ENCODE results near the gene APBA2. TPM values are rescaled to one million over a fixed set of nuclear protein-coding genes. Genes with fewer than 3 reads are reported as not detected.

The APBA2 gene
- total RNA-seq, 1 donor from 2014 or later = 3.8 TPM

DNA sequence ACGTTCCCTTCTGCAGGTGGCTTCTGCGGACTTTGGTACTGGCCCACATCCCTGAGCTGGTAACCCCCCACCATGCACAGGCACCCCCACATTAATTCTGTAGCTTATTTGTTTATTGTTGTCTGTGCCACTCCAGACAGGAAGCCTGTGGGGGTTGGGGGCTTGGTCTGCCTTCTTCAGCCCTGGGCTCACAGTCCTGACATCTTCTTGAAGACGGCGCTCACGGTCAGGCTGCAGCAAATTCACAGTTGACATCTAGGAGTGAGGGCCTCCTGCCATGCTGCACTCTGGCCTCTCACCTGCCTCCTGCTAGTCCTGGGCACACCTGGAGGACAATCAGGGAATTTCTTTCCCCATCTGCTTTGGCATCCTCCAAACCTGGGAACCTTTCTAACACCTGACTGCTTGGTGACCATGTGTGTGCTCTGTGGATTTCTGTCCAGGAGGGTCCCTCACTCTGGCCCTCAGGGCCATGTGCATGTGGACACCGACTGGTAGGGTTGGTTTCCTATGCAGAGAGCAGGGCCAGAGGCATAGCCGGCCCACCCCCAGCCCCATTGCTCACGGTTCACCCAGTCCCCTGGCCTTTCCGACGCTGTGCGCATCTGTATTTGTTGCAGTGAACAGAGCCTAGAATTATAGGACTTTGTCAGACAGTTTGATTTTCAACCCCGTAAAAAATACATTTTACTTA, 68.8 kb downstream of the APBA2 start:
- Histone ChIP-seq H3K9me3 (no peaks in the 10 kb centered on the region), H3K4me1 (no peaks in the 10 kb centered on the region), H3K4me3 (no peak overlapping the region), H3K36me3 (no peaks in the 10 kb centered on the region), H3K27ac (no peak overlapping the region), H3K27me3 (ENCODE audit: low read depth) (no peaks in the 10 kb centered on the region)
- no peak for TF ChIP-seq CTCF (IDR thresholded peaks at IDR 0.05)
- ATAC-seq (peak in 1 of 2 donors; percentile 22), DNase-seq (no peak)
- intact Hi-C loops (cut with DNase I) = no loop called here

DNA sequence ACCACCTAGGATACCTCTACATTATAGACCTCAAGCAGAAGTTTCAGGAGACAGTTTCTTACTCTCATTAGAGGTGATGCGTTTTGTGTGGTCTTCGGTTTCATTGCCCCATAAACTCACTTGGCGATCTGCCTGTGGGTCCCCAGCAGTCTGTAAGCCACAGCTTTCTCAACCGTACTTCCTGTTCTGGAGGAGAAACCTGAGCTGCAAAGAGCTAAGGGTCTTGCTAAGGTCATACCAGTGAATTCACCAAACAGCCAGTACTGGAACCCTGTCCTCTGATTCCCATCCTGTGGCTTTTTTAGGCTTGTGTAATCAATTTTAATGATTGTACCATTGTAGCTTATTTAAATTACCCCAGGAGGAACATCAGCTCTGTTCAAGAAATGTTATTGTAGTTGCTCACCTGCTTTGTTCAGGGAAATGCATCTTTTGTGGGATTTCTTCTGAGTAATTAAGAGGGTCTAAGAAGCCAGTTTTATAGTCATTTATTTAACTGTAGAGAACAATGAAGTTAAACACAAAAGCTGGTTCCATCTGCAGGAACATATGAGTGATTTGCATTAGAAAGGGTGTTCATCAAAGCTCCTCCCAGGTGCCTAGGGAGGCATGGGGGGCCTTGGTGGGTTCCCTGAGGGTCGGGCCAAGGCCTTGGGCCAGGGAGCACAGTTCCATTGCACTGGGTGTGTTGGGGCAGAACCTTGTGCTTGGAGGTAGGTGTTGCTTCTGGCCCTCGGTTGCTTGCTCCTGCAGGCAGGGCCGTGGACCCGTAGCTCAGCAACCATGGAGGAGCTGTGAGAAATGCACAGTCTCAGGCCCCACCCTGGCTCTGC, 69.6 kb downstream of the APBA2 start:
- Histone ChIP-seq H3K36me3 (no peaks in the 10 kb centered on the region), H3K27ac (no peak overlapping the region), H3K27me3 (ENCODE audit: low read depth) (no peaks in the 10 kb centered on the region), H3K4me1 (no peaks in the 10 kb centered on the region), H3K4me3 (no peak overlapping the region), H3K9me3 (no peaks in the 10 kb centered on the region)
- ATAC-seq (peak; percentile 16 to 19), DNase-seq (no peak)
- intact Hi-C loops (cut with DNase I) = no loop called here
- TF ChIP-seq CTCF (IDR thresholded peaks at IDR 0.05) = no peak

DNA sequence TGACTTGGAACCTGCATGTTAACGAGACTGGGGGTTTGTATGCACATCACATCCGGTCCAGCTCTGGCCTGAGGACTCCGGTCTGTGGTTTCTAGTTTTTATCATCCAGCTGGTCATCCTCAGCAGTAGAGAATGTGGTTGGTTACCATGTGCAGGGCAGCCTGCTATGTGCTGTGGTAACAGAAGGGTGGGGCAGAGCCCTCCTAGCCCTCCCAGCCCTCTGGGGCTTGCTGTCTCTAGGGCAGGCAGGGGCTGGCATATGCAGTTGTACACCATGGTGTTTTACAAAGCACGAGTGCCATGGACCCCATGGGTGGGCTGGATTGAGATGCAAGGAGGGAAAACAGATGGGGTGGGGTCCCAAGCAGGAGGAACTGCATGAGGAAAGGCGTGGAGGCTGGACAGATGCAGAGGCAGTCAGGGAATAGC, 70.2 kb downstream of the APBA2 start:
- H3K36me3 ChIP-seq = no peaks in the 10 kb centered on the region
- no peak for DNase-seq
- no peaks in the 10 kb centered on the region for H3K4me1 ChIP-seq
- intact Hi-C loops (cut with DNase I) = no loop called here
- H3K27me3 ChIP-seq (ENCODE audit: low read depth) = no peaks in the 10 kb centered on the region
- H3K4me3 ChIP-seq = no peak overlapping the region
- H3K27ac ChIP-seq = no peak overlapping the region
- ATAC-seq = peak; percentile 21 to 33
- H3K9me3 ChIP-seq = no peaks in the 10 kb centered on the region
- no peak for TF ChIP-seq CTCF (IDR thresholded peaks at IDR 0.05)

DNA sequence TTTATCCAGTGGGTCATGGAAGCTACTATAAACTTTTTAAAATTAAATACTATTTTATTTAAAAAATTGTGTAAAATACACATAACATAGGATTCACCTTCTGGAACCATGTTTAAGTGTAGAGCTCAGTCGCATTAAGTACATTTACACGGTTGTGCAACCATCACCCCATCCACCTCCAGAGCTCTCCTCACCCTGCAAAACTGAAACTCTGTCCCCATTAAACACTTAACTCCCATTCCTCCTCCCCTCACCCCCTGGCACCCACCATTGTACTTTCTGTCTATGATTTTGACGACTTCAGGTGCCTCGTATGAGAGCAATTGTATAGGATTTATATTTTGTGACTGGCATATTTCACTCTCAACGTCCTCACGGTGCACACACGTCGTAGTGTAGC, 70.7 kb downstream of the APBA2 start:
- no peaks in the 10 kb centered on the region for H3K36me3 ChIP-seq
- H3K27me3 ChIP-seq (ENCODE audit: low read depth) = no peaks in the 10 kb centered on the region
- no peaks in the 10 kb centered on the region for H3K4me1 ChIP-seq
- H3K27ac ChIP-seq = no peak overlapping the region
- no peaks in the 10 kb centered on the region for H3K9me3 ChIP-seq
- no peak for TF ChIP-seq CTCF (IDR thresholded peaks at IDR 0.05)
- ATAC-seq (no peak), DNase-seq (no peak)
- intact Hi-C loops (cut with DNase I) = no loop called here
- no peak overlapping the region for H3K4me3 ChIP-seq

DNA sequence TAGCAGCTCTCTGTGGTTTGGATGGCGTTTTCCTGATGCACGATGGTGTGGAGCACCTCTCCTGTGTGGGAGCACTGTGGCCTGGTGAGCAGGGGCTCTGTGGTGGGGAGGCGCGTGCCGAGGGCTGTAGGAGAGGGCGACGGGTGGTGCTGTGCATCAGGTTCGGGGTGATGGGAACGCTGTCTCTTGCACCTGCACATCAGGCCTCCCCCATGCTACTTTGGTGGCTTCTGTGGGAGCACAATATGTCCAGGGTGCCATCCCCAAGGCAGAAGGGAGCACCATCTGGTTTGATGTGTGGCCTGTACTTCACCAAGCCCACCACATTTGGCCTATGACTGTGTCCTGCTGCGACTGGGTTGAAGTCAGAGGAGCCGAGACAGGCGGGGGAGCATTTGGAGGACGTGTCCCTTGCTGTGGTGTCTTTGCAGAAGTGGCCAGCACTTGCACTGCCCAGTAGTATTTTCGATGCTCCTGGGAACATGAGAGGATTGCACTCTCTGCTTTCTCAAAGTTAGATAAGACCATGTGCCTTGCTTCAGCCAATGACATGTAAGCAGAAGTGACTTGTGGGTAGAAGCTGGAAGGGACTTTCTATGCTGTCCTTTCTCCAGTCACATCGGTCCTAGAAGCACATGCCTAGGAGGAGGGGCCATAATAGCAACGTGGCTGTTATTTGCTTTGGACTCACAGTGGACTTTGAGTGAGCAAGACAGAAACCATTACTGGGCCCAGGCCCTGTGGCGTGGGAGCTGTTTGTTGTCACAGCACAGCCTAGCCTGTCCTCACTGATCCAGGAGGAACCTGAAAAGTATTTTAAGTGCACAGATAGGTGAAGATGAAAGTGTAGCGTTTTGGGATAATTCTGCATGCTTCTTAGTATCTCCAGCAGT, 72.1 kb downstream of the APBA2 start:
- no peak for ATAC-seq
- no peaks in the 10 kb centered on the region for H3K4me1 ChIP-seq
- intact Hi-C loops (cut with DNase I) = no loop called here

More for the DNA sequence above, 72.1 kb downstream of the APBA2 start:
- Histone ChIP-seq H3K36me3 (no peaks in the 10 kb centered on the region), H3K27me3 (ENCODE audit: low read depth) (no peaks in the 10 kb centered on the region), H3K27ac (no peak overlapping the region), H3K4me3 (no peak overlapping the region), H3K9me3 (no peaks in the 10 kb centered on the region)
- no peak for DNase-seq
- no peak for TF ChIP-seq CTCF (IDR thresholded peaks at IDR 0.05)

Measured in lower lobe of right lung (tissue), 2 donors.